Smooth muscle cell (in vitro differentiated cells): ENCODE data around the gene DKKL1. TPM values are rescaled to one million over a fixed set of nuclear protein-coding genes. Genes with fewer than 3 reads are reported as not detected.

ENCODE experiments used
- DNase-seq: peaks from one replicate; lab custom pipeline; 2025; ENCODE audit not compliant: unreplicated experiment; lab: John Stamatoyannopoulos, UW
- H2AFZ ChIP-seq: fragments of 200-600 bp; sonication (generic); 2 replicates; pipeline ENCODE4 v1.6.0; 2016; ENCODE audit warnings: antibody characterized with exemption, low read depth, mild to moderate bottlenecking
- H3F3A ChIP-seq: fragments of 200-600 bp; sonication (generic); 2 replicates; pipeline ENCODE4 v1.6.0; 2017; ENCODE audit warnings: antibody characterized with exemption, low read depth
- H3K27ac ChIP-seq: fragments of 200-600 bp; sonication (generic); 2 replicates; pipeline ENCODE4 v1.5.1; 2016; ENCODE audit warnings: low read depth, mild to moderate bottlenecking
- H3K27me3 ChIP-seq: fragments of 200-600 bp; sonication (generic); 2 replicates; pipeline ENCODE4 v1.6.1; 2016; ENCODE audit warnings: low read depth, mild to moderate bottlenecking
- H3K36me3 ChIP-seq: fragments of 200-600 bp; sonication (generic); 2 replicates; pipeline ENCODE4 v1.5.1; 2016; ENCODE audit warnings: low read depth
- H3K4me1 ChIP-seq: fragments of 200-600 bp; sonication (generic); 2 replicates; pipeline ENCODE4 v1.5.1; 2016; ENCODE audit warnings: low read depth
- H3K4me2 ChIP-seq: fragments of 200-600 bp; sonication (generic); 2 replicates; pipeline ENCODE4 v1.6.0; 2016; ENCODE audit warnings: mild to moderate bottlenecking
- H3K4me3 ChIP-seq: fragments of 200-600 bp; sonication (generic); 2 replicates; pipeline ENCODE4 v1.5.1; 2016; ENCODE audit warnings: mild to moderate bottlenecking
- H3K79me2 ChIP-seq: fragments of 200-600 bp; sonication (generic); 2 replicates; pipeline ENCODE4 v1.6.0; 2016; ENCODE audit warnings: low read depth, mild to moderate bottlenecking
- H3K9ac ChIP-seq: fragments of 200-600 bp; sonication (generic); 2 replicates; pipeline ENCODE4 v1.6.0; 2016; ENCODE audit warnings: low read depth
- H3K9me3 ChIP-seq: fragments of 200-600 bp; sonication (generic); replicated peaks from 2 replicates; pipeline ENCODE4 v1.5.1; 2016; ENCODE audit warnings: low read depth
- H4K20me1 ChIP-seq: fragments of 200-600 bp; sonication (generic); 2 replicates; pipeline ENCODE4 v1.6.0; 2016; ENCODE audit warnings: low read depth
- WGBS: methylation state at CpG from one replicate; pipeline ENCODE4 v1.1.7; 2016; ENCODE audit warnings: low lambda C conversion rate; 5-methylcytosine and 5-hydroxymethylcytosine counted together
- polyA plus RNA-seq: library from polyadenylated mRNA; unstranded; fragments of >200 nt; fragmentation: Nextera tagmentation; extraction: Ambion mirVana; gene quantifications from 2 replicates; pipeline ENCODE4 v1.2.1, GENCODE V29; 2016
- total RNA-seq: library from RNA; depleted of rRNA; stranded (reverse); fragments of >200 nt; gene quantifications from 2 replicates; pipeline ENCODE4 v1.2.3, GENCODE V29; 2014
- TF ChIP-seq, protein P1 (sequence below): fragments of 200-600 bp; sonication (generic); IDR thresholded peaks from 2 replicates; pipeline ENCODE4 v1.5.1; 2017; ENCODE audit warnings: borderline replicate concordance, mild to moderate bottlenecking, antibody characterized with exemption; ENCODE audit not compliant: insufficient read depth, poor library complexity, severe bottlenecking

DKKL1 gene
- total and polyA plus RNA-seq, 2 experiments from 2014 or later: 2.3 to 2.8 TPM

GRCh38 chr19:49398001-49398615, 34.4 kb downstream of the DKKL1 start:
- H3K4me3 ChIP-seq: no peak overlapping the region
- no peaks in the 10 kb centered on the region for H4K20me1 ChIP-seq
- H3K9me3 ChIP-seq: no peaks in the 10 kb centered on the region
- TF ChIP-seq, protein P1, sequence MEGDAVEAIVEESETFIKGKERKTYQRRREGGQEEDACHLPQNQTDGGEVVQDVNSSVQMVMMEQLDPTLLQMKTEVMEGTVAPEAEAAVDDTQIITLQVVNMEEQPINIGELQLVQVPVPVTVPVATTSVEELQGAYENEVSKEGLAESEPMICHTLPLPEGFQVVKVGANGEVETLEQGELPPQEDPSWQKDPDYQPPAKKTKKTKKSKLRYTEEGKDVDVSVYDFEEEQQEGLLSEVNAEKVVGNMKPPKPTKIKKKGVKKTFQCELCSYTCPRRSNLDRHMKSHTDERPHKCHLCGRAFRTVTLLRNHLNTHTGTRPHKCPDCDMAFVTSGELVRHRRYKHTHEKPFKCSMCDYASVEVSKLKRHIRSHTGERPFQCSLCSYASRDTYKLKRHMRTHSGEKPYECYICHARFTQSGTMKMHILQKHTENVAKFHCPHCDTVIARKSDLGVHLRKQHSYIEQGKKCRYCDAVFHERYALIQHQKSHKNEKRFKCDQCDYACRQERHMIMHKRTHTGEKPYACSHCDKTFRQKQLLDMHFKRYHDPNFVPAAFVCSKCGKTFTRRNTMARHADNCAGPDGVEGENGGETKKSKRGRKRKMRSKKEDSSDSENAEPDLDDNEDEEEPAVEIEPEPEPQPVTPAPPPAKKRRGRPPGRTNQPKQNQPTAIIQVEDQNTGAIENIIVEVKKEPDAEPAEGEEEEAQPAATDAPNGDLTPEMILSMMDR: no peak
- no peaks in the 10 kb centered on the region for H3F3A ChIP-seq
- no peaks in the 10 kb centered on the region for H3K36me3 ChIP-seq
- H3K4me2 ChIP-seq: no peak overlapping the region
- peaks cover under 1% of the 10 kb centered on the region for H3K4me1 ChIP-seq
- H2AFZ ChIP-seq: no peak overlapping the region
- no peak for DNase-seq
- H3K27me3 ChIP-seq: peaks cover 9% of the 10 kb centered on the region
- WGBS: 59% methylated on average over 11 of the region's 11 CpGs
- no peak overlapping the region for H3K27ac ChIP-seq
- no peaks in the 10 kb centered on the region for H3K79me2 ChIP-seq
- no peak overlapping the region for H3K9ac ChIP-seq

DNA sequence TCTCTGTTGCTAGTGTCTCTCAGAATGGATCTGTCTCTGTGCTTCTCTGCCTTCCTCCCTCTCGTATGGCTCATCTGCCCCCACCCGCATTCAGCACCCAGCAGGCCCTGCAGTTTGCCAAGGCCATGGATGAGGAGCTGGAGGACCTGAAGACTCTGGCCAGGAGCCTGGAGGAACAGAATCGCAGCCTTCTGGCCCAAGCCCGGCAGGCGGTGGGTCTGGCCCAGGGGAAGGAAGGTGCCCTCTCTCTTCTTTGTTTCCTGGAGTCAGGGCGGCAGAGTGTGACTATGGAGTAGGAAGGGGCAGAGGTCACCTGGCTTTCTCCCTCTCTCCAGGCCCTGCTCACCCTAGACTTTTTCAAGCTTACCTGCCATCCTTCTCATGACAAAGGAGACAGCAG, 35.3 kb downstream of the DKKL1 start:
- no peaks in the 10 kb centered on the region for H3K36me3 ChIP-seq
- peaks cover 9% of the 10 kb centered on the region for H3K4me1 ChIP-seq
- H3K9me3 ChIP-seq: no peaks in the 10 kb centered on the region
- H3K27ac ChIP-seq: no peak overlapping the region
- no peaks in the 10 kb centered on the region for H3K79me2 ChIP-seq
- no peaks in the 10 kb centered on the region for H3F3A ChIP-seq
- WGBS: 92% methylated on average over 6 of the region's 6 CpGs
- H3K9ac ChIP-seq: no peak overlapping the region
- no peak overlapping the region for H3K4me3 ChIP-seq
- no peak for DNase-seq
- no peaks in the 10 kb centered on the region for H4K20me1 ChIP-seq
- H3K4me2 ChIP-seq: no peak overlapping the region
- no peak overlapping the region for H2AFZ ChIP-seq
- H3K27me3 ChIP-seq: peaks cover 5% of the 10 kb centered on the region
- TF ChIP-seq, protein P1: no peak

DNA sequence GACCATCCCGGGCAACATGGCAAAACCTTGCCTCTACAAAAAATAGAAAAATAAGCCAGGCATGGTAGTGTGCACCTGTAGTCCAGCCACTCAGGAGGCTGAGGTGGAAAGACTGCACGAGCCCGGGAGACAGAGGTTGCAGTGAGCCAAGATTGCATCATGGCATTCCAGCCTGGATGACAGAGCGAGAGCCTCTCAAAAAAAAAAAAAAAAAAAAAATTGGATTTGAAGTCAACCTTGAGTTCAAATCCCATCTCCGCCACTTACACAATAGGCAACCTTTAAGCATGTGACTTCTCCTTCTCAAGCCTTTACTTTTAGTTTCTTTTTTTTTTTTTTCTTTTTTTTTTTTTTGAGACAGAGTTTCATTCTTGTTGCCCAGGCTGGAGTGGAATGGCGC, 36.4 kb downstream of the DKKL1 start:
- no peaks in the 10 kb centered on the region for H3F3A ChIP-seq
- TF ChIP-seq, protein P1: no peak

More for the DNA sequence above, 36.4 kb downstream of the DKKL1 start:
- H3K4me2 ChIP-seq: no peak overlapping the region
- no peak overlapping the region for H2AFZ ChIP-seq
- no peak overlapping the region for H3K27ac ChIP-seq
- H3K36me3 ChIP-seq: no peaks in the 10 kb centered on the region
- H3K4me1 ChIP-seq: peaks cover 17% of the 10 kb centered on the region
- no peaks in the 10 kb centered on the region for H4K20me1 ChIP-seq
- no peak overlapping the region for H3K4me3 ChIP-seq
- no peaks in the 10 kb centered on the region for H3K27me3 ChIP-seq
- no peak for DNase-seq
- 80% methylated on average over 6 of the region's 6 CpGs for WGBS
- no peak overlapping the region for H3K9ac ChIP-seq
- no peaks in the 10 kb centered on the region for H3K79me2 ChIP-seq
- no peaks in the 10 kb centered on the region for H3K9me3 ChIP-seq
